HUES6 (cell line): ENCODE measurements around the gene UGT2B7.

Source experiments
- H3K27ac ChIP-seq: 2 replicates; pipeline ENCODE4 v1.7.0; 2013; ENCODE audit warnings: low read depth, mild to moderate bottlenecking, low read length, inconsistent platforms
- H3K27me3 ChIP-seq: 2 replicates; pipeline ENCODE4 v1.6.1; 2013; ENCODE audit warnings: low read length; ENCODE audit not compliant: control insufficient read depth, insufficient read depth
- H3K36me3 ChIP-seq: 2 replicates; pipeline ENCODE4 v1.6.1; 2013; ENCODE audit warnings: low read length; ENCODE audit not compliant: control insufficient read depth, insufficient read depth
- H3K4me1 ChIP-seq: 2 replicates; pipeline ENCODE4 v1.6.1; 2013; ENCODE audit warnings: low read length; ENCODE audit not compliant: control insufficient read depth, insufficient read depth
- H3K4me3 ChIP-seq: 2 replicates; pipeline ENCODE4 v1.5.1; 2013; ENCODE audit warnings: low read depth, low read length
- H3K9ac ChIP-seq: one replicate; pipeline ENCODE4 v1.6.1; 2013; ENCODE audit warnings: mild to moderate bottlenecking, low read length
- H3K9me3 ChIP-seq: 2 replicates; pipeline ENCODE4 v1.6.1; 2013; ENCODE audit warnings: low read depth, low read length; ENCODE audit not compliant: control insufficient read depth, insufficient read depth

UGT2B7 gene

DNA sequence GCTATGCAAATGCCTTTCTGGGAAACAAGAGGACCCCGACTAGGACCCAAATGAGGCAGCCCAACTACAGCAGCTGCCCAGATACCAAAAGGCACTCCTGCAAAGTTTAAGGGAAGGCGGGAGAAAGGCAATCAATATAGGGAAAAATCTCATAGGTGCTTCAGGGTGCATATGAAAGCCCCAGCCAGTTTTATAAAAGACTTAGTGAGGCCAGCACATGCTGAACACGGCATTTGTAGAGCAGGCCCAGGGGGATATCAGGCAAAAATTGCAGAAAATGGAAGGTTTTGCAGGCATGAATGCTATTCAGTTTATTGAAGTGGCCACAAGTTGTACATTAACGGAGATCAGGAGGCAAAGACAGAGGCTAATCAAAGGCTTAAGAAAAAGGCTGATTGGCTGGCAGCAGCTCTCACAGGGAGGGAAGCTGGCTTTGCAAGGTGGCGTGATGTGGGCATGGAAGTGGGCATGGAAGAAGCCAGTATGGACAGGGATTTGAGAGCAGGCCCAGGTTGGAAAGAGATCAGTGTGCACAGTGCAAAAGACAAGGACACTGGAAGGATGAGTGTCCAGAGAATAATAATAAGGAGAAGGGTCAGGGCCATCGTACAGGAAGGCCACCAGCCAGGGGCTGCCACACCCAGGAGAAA is 37.7 kb upstream of the UGT2B7 start:
- no peak overlapping the region for H3K9ac ChIP-seq
- no peaks in the 10 kb centered on the region for H3K36me3 ChIP-seq
- H3K9me3 ChIP-seq = no peaks in the 10 kb centered on the region
- H3K4me1 ChIP-seq = peaks cover 17% of the 10 kb centered on the region
- no peak overlapping the region for H3K4me3 ChIP-seq
- H3K27me3 ChIP-seq = no peaks in the 10 kb centered on the region
- no peak overlapping the region for H3K27ac ChIP-seq

DNA sequence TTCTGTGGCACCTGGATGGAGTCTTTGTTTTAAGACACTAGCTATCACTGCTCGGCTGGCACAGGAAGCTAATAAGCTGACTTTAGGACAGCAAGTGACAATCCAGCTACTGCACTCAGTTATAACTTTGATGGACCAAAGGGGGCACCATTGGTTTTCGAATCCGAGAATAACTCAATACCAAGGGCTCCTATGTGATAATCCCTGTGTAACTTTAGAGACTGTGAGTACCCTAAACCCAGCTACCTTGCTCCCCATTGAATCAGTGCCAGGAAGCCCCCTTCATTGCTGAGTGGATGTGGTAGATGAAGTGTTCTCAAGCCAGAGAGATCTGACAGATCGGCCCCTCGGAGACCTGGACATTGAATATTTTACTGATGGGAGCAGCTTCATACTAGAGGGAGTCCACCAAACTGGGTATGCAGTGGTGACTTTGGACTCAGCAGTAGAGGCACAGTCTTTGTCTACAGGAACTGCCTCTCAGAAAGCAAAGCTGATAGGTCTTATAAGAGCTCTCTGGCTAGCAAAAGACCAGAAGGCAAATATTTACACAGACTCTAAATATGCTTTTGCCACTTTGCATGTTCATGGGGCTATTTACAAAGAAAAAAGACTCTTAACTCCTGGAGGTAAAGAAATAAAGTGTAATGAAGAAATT is 35.5 kb upstream of the UGT2B7 start:
- Histone ChIP-seq H3K9ac (no peak overlapping the region), H3K27ac (no peak overlapping the region), H3K4me1 (peaks cover 17% of the 10 kb centered on the region)

GRCh38 chr4:69064391-69064790 is 31.9 kb upstream of the UGT2B7 start:
- Histone ChIP-seq H3K27ac (no peak overlapping the region), H3K9me3 (no peaks in the 10 kb centered on the region), H3K4me1 (no peaks in the 10 kb centered on the region), H3K4me3 (no peak overlapping the region), H3K36me3 (no peaks in the 10 kb centered on the region), H3K9ac (no peak overlapping the region), H3K27me3 (no peaks in the 10 kb centered on the region)

More for the DNA sequence above, 35.5 kb upstream of the UGT2B7 start:
- H3K9me3 ChIP-seq = no peaks in the 10 kb centered on the region
- H3K36me3 ChIP-seq = no peaks in the 10 kb centered on the region
- H3K4me3 ChIP-seq = no peak overlapping the region
- no peaks in the 10 kb centered on the region for H3K27me3 ChIP-seq

- Histone ChIP-seq H3K27ac (no peak overlapping the region), H3K9ac (no peak overlapping the region), H3K9me3 (no peaks in the 10 kb centered on the region)
Measured at GRCh38 chr4:69066945-69067344, 29.3 kb upstream of the UGT2B7 start.

DNA sequence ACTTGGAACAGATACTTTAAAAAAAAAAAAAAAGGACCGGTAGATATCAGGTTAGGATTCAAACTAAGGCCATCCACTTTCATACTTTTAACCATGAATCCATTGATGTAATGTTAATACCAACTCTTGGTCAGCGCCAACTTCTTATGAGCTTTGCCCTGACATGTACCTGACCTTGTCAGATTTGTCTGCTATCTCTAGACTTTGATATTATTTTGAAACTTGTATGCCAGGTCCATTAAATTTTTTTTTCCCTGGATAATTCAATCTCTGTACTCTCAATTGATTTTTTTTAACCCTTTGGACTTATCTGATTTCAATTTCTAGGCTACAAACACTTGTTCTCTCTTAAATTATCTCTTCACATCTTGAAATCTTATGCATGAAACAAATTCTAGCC is 27.2 kb upstream of the UGT2B7 start:
- Histone ChIP-seq H3K9ac (no peak overlapping the region), H3K4me1 (no peaks in the 10 kb centered on the region), H3K4me3 (no peak overlapping the region), H3K9me3 (no peaks in the 10 kb centered on the region), H3K36me3 (no peaks in the 10 kb centered on the region), H3K27ac (no peak overlapping the region), H3K27me3 (no peaks in the 10 kb centered on the region)

More at GRCh38 chr4:69066945-69067344, 29.3 kb upstream of the UGT2B7 start:
- Histone ChIP-seq H3K4me3 (no peak overlapping the region), H3K4me1 (no peaks in the 10 kb centered on the region), H3K36me3 (no peaks in the 10 kb centered on the region), H3K27me3 (no peaks in the 10 kb centered on the region)

DNA sequence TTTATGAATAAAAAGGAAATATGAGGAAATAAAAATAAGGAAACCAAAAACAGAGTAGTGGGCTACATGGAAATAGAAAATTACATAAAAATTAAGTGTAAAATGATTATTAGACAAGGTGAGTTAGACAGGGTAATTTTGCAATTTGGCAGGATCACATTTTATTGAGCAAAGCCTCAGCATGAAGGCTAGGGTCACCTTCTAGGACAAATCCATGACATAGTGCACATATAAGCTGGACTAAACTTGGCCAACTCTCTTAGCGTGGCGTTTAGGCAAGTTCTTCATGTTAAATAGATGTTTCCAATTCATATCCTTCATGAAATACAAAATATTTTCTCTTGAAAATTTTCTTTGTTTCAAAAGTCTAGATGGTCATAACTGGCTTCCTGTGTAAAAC is 25.7 kb upstream of the UGT2B7 start:
- Histone ChIP-seq H3K9me3 (no peaks in the 10 kb centered on the region), H3K27ac (no peak overlapping the region), H3K9ac (no peak overlapping the region), H3K27me3 (no peaks in the 10 kb centered on the region), H3K4me1 (no peaks in the 10 kb centered on the region), H3K4me3 (no peak overlapping the region), H3K36me3 (no peaks in the 10 kb centered on the region)

- Histone ChIP-seq H3K36me3 (no peaks in the 10 kb centered on the region), H3K27me3 (no peaks in the 10 kb centered on the region), H3K9ac (no peak overlapping the region), H3K4me1 (no peaks in the 10 kb centered on the region), H3K9me3 (no peaks in the 10 kb centered on the region), H3K27ac (no peak overlapping the region), H3K4me3 (no peak overlapping the region)
Measured at GRCh38 chr4:69071286-69071685, 25.0 kb upstream of the UGT2B7 start.

DNA sequence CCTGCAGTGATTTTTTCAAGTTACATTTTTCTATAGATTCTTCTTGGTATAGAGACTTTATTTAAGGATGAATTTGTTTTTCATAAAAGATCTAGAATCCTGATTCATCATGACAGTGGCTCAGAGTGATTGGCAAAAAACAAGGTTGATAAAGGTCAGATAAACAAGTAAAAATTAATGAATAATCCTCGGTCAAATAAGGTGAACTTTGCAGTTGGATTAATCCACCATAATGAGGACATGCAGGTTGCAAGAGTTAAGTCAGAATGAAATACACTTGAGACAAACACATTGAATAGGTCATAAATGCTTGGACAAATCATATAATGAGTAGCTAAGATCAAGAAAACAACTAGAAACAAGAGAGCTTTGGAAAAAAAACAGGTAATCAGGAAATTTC is 22.9 kb upstream of the UGT2B7 start:
- H3K36me3 ChIP-seq = no peaks in the 10 kb centered on the region

DNA sequence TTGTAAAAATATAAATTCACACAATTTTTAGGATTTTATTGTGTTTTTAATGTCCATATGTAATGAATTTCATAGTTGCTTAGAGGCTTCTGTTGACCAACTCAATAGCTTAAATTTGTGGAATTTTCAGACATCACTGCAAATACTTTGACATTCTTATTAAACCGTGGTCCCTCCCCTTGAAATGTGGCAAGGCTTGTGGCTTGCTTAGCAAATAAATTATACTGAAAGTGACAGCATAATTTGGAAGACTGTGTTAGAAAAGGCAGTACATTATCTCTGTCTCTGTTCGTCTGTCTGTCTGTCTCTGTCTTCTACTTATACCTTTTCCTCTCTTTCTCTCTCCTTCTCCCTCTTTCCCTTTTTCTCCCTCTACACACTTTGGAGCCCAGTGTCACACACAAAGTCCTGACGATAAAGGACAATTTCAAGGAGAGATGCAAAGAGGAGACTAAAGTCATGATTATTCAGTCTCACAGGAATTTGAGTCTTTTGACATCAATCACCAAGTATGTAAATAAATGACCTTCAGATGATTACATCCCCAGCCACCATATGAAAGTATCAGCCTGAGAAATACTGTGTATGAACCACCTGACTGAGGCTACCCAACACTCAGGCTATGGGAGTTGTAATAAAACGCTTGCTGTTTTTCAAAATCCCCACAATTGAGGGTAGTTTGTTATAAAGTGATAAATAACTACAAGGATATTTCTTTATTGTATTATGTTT is 21.0 kb upstream of the UGT2B7 start:
- no peak overlapping the region for H3K9ac ChIP-seq
- no peaks in the 10 kb centered on the region for H3K36me3 ChIP-seq
- H3K27ac ChIP-seq = no peak overlapping the region
- H3K9me3 ChIP-seq = no peaks in the 10 kb centered on the region
- no peaks in the 10 kb centered on the region for H3K4me1 ChIP-seq
- no peaks in the 10 kb centered on the region for H3K27me3 ChIP-seq
- H3K4me3 ChIP-seq = no peak overlapping the region

More for the DNA sequence above, 22.9 kb upstream of the UGT2B7 start:
- no peak overlapping the region for H3K27ac ChIP-seq
- H3K9me3 ChIP-seq = no peaks in the 10 kb centered on the region
- no peaks in the 10 kb centered on the region for H3K27me3 ChIP-seq
- no peak overlapping the region for H3K4me3 ChIP-seq
- no peaks in the 10 kb centered on the region for H3K4me1 ChIP-seq
- no peak overlapping the region for H3K9ac ChIP-seq

DNA sequence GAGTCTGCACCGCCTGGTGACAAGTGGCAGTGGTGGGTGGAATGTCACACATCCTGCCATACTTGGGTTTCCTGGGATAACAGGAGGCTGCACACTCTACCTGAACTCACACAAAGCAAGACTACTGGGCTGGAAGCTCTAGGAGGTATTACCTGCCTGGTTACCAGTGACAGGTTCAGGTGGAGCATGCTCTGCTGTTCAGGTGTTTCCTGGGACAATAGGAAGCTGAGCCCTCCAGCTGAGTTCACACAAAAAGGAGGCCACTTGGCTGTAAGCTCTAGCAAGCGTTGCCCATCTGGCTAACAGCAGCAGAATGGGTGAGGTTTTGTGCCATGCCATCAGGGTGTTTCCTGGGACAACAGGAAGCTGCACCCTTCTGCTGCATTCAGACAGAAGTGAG is 17.4 kb upstream of the UGT2B7 start:
- H3K27me3 ChIP-seq = no peaks in the 10 kb centered on the region
- H3K36me3 ChIP-seq = no peaks in the 10 kb centered on the region
- H3K9ac ChIP-seq = no peak overlapping the region
- H3K27ac ChIP-seq = no peak overlapping the region
- H3K4me1 ChIP-seq = no peaks in the 10 kb centered on the region
- no peak overlapping the region for H3K4me3 ChIP-seq
- H3K9me3 ChIP-seq = no peaks in the 10 kb centered on the region

- H3K9me3 ChIP-seq = no peaks in the 10 kb centered on the region
- no peak overlapping the region for H3K27ac ChIP-seq
- no peaks in the 10 kb centered on the region for H3K36me3 ChIP-seq
- H3K4me3 ChIP-seq = no peak overlapping the region
- H3K9ac ChIP-seq = no peak overlapping the region
- H3K4me1 ChIP-seq = no peaks in the 10 kb centered on the region
- H3K27me3 ChIP-seq = no peaks in the 10 kb centered on the region
Measured at GRCh38 chr4:69088473-69088872, 7.8 kb upstream of the UGT2B7 start.
